Measurements from ENCODE around the gene NREP. TPM values are rescaled to one million over a fixed set of nuclear protein-coding genes. Genes with fewer than 3 reads are reported as not detected.
A peak's percentile ranks its signal among the peaks of the same experiment; 100 is the strongest.

Gene NREP
- total and polyA plus RNA-seq, 4 donors: 3.0 to 82.7 (median 9.8) TPM

DNA sequence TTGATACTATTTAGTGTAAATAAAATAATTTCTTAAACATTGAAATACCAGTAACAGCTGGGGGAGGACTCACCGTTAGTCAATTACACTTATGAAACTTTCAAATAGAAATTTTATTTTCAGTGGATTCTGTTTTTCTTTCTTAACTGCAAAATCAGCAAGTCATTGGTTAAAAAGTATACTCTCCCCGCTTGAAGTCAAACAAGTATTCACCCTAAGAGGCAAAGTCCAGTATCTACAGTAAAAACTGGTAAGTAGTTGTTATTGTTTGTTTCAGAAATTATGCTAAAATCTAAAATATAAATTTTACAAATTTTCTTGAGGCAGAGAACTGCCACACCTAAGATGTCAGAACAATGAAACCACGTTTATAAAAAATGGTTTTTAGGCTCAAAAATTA lies 22.4 kb downstream of the NREP start:
- Histone ChIP-seq H3K4me3 (ENCODE audit: low read depth in 1 of 3, low read length in 3 of 3) (no peak overlapping the region), H3K36me3 (ENCODE audit: control insufficient read depth in 4 of 4, insufficient read depth in 3 of 4, low read depth in 1 of 4, low read length in 3 of 4) (peaks cover 0 to 6% (median 0%) of the 10 kb centered on the region in 4 donors), H3K9me3 (ENCODE audit: control insufficient read depth in 4 of 4, low read length in 3 of 4) (no peaks in the 10 kb centered on the region), H3K9ac (ENCODE audit: low read depth in 1 of 2, low read length in 2 of 2) (no peak overlapping the region), H3K27ac (ENCODE audit: low read depth in 1 of 2, low read length in 2 of 2) (no peak overlapping the region), H3K27me3 (ENCODE audit: control insufficient read depth in 4 of 4, insufficient read depth in 4 of 4, low read length in 3 of 4) (no peaks in the 10 kb centered on the region), H3K4me1 (ENCODE audit: control insufficient read depth in 4 of 4, insufficient read depth in 4 of 4, low read length in 3 of 4) (peaks cover 6 to 67% (median 47%) of the 10 kb centered on the region in 4 donors)
- 44% methylated on average over 3 of the region's 3 CpGs for WGBS
- TF ChIP-seq TAF1 (conservative IDR thresholded peaks at IDR 0.05) (no peak), RXRA (IDR thresholded peaks at IDR 0.05) (no peak), HNF4A (conservative IDR thresholded peaks at IDR 0.05) (peak; percentile 59 to 78)
- no peak for DNase-seq (ENCODE audit: low spot score)

DNA sequence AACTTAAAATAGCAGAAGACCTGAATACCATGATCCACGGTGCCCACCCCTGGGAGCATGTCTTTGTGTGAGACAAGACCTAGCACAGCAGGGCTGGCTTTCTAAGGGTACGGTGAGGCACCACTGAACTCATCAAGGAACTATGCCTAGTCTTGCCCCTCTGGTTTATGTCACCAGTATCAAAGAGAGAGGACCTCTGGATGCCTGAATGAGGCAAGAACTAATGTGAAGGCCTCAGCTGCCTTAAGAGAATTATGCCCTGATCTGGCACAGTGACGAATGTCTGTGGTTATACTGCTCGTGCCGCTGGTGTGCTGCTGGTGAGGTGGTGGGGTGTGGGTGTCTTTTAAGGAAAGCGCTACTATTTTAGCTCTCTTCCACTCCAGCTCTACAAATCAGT lies 23.0 kb downstream of the NREP start:
- H3K36me3 ChIP-seq (ENCODE audit: control insufficient read depth in 4 of 4, insufficient read depth in 3 of 4, low read depth in 1 of 4, low read length in 3 of 4): peaks cover 0 to 6% (median 0%) of the 10 kb centered on the region in 4 donors
- H3K4me3 ChIP-seq (ENCODE audit: low read depth in 1 of 3, low read length in 3 of 3): no peak overlapping the region
- no peaks in the 10 kb centered on the region for H3K9me3 ChIP-seq (ENCODE audit: control insufficient read depth in 4 of 4, low read length in 3 of 4)
- TF ChIP-seq FOXA1 (IDR thresholded peaks at IDR 0.05): no peak
- no peak for DNase-seq (ENCODE audit: low spot score)
- no peak overlapping the region for H3K27ac ChIP-seq (ENCODE audit: low read depth in 1 of 2, low read length in 2 of 2)
- peaks cover 6 to 61% (median 42%) of the 10 kb centered on the region in 4 donors for H3K4me1 ChIP-seq (ENCODE audit: control insufficient read depth in 4 of 4, insufficient read depth in 4 of 4, low read length in 3 of 4)
- 76% methylated on average over 5 of the region's 6 CpGs for WGBS
- no peak overlapping the region for H3K9ac ChIP-seq (ENCODE audit: low read depth in 1 of 2, low read length in 2 of 2)
- H3K27me3 ChIP-seq (ENCODE audit: control insufficient read depth in 4 of 4, insufficient read depth in 4 of 4, low read length in 3 of 4): no peaks in the 10 kb centered on the region

DNA sequence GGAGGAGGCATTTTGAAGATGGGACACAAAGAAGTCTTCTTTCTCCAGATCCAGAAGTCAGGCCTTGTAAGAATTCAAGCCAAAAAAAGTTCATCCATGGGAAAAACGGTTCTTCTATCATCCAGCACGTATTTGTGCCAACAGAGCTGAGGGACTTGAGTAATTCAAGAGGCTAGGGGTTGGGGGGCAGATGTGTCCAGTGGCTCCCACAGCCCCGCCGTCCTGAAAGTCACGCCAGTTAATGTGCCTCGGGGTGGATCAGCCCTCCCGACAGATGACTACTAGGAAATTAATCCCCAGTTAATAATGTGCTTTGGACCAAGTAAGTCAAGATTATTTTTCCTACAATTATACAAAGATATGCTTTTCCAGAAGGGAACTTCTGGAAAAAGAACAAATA lies 23.4 kb downstream of the NREP start:
- H3K9me3 ChIP-seq (ENCODE audit: control insufficient read depth in 4 of 4, low read length in 3 of 4): no peaks in the 10 kb centered on the region
- TF ChIP-seq YY1 (IDR thresholded peaks at IDR 0.05): no peak
- TF ChIP-seq HNF4A (conservative IDR thresholded peaks at IDR 0.05): no peak
- TF ChIP-seq TAF1 (conservative IDR thresholded peaks at IDR 0.05): no peak
- TF ChIP-seq FOXA2 (IDR thresholded peaks at IDR 0.05): no peak
- no peak for TF ChIP-seq RXRA (IDR thresholded peaks at IDR 0.05)
- TF ChIP-seq JUND (IDR thresholded peaks at IDR 0.05): no peak
- TF ChIP-seq GABPA (IDR thresholded peaks at IDR 0.05 in 1 of 2, conservative IDR thresholded peaks at IDR 0.05 in 1 of 2): no peak
- TF ChIP-seq EGR1 (IDR thresholded peaks at IDR 0.05; ENCODE audit: low read depth in 2 of 2): no peak
- TF ChIP-seq RAD21 (IDR thresholded peaks at IDR 0.05): no peak
- TF ChIP-seq, protein P1, sequence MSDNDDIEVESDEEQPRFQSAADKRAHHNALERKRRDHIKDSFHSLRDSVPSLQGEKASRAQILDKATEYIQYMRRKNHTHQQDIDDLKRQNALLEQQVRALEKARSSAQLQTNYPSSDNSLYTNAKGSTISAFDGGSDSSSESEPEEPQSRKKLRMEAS (IDR thresholded peaks at IDR 0.05): no peak
- TF ChIP-seq FOXA1 (IDR thresholded peaks at IDR 0.05): no peak
- TF ChIP-seq, protein P2, sequence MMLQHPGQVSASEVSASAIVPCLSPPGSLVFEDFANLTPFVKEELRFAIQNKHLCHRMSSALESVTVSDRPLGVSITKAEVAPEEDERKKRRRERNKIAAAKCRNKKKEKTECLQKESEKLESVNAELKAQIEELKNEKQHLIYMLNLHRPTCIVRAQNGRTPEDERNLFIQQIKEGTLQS (IDR thresholded peaks at IDR 0.05): no peak
- TF ChIP-seq, protein P3, sequence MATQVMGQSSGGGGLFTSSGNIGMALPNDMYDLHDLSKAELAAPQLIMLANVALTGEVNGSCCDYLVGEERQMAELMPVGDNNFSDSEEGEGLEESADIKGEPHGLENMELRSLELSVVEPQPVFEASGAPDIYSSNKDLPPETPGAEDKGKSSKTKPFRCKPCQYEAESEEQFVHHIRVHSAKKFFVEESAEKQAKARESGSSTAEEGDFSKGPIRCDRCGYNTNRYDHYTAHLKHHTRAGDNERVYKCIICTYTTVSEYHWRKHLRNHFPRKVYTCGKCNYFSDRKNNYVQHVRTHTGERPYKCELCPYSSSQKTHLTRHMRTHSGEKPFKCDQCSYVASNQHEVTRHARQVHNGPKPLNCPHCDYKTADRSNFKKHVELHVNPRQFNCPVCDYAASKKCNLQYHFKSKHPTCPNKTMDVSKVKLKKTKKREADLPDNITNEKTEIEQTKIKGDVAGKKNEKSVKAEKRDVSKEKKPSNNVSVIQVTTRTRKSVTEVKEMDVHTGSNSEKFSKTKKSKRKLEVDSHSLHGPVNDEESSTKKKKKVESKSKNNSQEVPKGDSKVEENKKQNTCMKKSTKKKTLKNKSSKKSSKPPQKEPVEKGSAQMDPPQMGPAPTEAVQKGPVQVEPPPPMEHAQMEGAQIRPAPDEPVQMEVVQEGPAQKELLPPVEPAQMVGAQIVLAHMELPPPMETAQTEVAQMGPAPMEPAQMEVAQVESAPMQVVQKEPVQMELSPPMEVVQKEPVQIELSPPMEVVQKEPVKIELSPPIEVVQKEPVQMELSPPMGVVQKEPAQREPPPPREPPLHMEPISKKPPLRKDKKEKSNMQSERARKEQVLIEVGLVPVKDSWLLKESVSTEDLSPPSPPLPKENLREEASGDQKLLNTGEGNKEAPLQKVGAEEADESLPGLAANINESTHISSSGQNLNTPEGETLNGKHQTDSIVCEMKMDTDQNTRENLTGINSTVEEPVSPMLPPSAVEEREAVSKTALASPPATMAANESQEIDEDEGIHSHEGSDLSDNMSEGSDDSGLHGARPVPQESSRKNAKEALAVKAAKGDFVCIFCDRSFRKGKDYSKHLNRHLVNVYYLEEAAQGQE (IDR thresholded peaks at IDR 0.05): no peak
- TF ChIP-seq HNF4G (IDR thresholded peaks at IDR 0.05): no peak
- TF ChIP-seq NR2F2 (IDR thresholded peaks at IDR 0.05): no peak
- TF ChIP-seq, protein P4, sequence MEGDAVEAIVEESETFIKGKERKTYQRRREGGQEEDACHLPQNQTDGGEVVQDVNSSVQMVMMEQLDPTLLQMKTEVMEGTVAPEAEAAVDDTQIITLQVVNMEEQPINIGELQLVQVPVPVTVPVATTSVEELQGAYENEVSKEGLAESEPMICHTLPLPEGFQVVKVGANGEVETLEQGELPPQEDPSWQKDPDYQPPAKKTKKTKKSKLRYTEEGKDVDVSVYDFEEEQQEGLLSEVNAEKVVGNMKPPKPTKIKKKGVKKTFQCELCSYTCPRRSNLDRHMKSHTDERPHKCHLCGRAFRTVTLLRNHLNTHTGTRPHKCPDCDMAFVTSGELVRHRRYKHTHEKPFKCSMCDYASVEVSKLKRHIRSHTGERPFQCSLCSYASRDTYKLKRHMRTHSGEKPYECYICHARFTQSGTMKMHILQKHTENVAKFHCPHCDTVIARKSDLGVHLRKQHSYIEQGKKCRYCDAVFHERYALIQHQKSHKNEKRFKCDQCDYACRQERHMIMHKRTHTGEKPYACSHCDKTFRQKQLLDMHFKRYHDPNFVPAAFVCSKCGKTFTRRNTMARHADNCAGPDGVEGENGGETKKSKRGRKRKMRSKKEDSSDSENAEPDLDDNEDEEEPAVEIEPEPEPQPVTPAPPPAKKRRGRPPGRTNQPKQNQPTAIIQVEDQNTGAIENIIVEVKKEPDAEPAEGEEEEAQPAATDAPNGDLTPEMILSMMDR (IDR thresholded peaks at IDR 0.05; ENCODE audit: low read depth, low read length, missing input control): no peak
- no peak for TF ChIP-seq SP1 (IDR thresholded peaks at IDR 0.05)
- TF ChIP-seq, protein P5, sequence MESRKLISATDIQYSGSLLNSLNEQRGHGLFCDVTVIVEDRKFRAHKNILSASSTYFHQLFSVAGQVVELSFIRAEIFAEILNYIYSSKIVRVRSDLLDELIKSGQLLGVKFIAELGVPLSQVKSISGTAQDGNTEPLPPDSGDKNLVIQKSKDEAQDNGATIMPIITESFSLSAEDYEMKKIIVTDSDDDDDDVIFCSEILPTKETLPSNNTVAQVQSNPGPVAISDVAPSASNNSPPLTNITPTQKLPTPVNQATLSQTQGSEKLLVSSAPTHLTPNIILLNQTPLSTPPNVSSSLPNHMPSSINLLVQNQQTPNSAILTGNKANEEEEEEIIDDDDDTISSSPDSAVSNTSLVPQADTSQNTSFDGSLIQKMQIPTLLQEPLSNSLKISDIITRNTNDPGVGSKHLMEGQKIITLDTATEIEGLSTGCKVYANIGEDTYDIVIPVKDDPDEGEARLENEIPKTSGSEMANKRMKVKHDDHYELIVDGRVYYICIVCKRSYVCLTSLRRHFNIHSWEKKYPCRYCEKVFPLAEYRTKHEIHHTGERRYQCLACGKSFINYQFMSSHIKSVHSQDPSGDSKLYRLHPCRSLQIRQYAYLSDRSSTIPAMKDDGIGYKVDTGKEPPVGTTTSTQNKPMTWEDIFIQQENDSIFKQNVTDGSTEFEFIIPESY (IDR thresholded peaks at IDR 0.05): no peak
- no peaks in the 10 kb centered on the region for H3K27me3 ChIP-seq (ENCODE audit: control insufficient read depth in 4 of 4, insufficient read depth in 4 of 4, low read length in 3 of 4)
- H3K4me1 ChIP-seq (ENCODE audit: control insufficient read depth in 4 of 4, insufficient read depth in 4 of 4, low read length in 3 of 4): peaks cover 6 to 60% (median 39%) of the 10 kb centered on the region in 4 donors
- H3K9ac ChIP-seq (ENCODE audit: low read depth in 1 of 2, low read length in 2 of 2): no peak overlapping the region
- DNase-seq (ENCODE audit: low spot score): no peak
- peaks cover 0 to 6% (median 0%) of the 10 kb centered on the region in 4 donors for H3K36me3 ChIP-seq (ENCODE audit: control insufficient read depth in 4 of 4, insufficient read depth in 3 of 4, low read depth in 1 of 4, low read length in 3 of 4)
- no peak overlapping the region for H3K27ac ChIP-seq (ENCODE audit: low read depth in 1 of 2, low read length in 2 of 2)
- H3K4me3 ChIP-seq (ENCODE audit: low read depth in 1 of 3, low read length in 3 of 3): no peak overlapping the region
- 85% methylated on average over 7 of the region's 7 CpGs for WGBS

All from liver (tissue), 9 donors.